H9 (cell line): ENCODE results near the gene SPX. TPM values are rescaled to one million over a fixed set of nuclear protein-coding genes. Genes with fewer than 3 reads are reported as not detected.
A peak's percentile ranks its signal among the peaks of the same experiment; 100 is the strongest.

Experiments
- DNase-seq: peaks from one replicate; pipeline ENCODE4 v3.0.0-alpha.2; 2017
- H2AFZ ChIP-seq: one replicate; pipeline ENCODE4 v1.6.1; 2013; ENCODE audit warnings: mild to moderate bottlenecking, low read length, control low read depth, moderate library complexity
- H2AK5ac ChIP-seq: 2 replicates; pipeline ENCODE4 v1.6.1; 2013; ENCODE audit warnings: low read length, control low read depth, mixed read lengths; ENCODE audit not compliant: insufficient read length
- H2BK120ac ChIP-seq: one replicate; pipeline ENCODE4 v1.6.1; 2013; ENCODE audit warnings: low read depth, mild to moderate bottlenecking, low read length, control low read depth, inconsistent platforms; ENCODE audit not compliant: poor library complexity, severe bottlenecking
- H2BK12ac ChIP-seq: 2 replicates; pipeline ENCODE4 v1.6.1; 2013; ENCODE audit warnings: low read length, control low read depth, mixed read lengths, low read depth; ENCODE audit not compliant: insufficient read length
- H2BK15ac ChIP-seq: 2 replicates; pipeline ENCODE4 v1.6.1; 2013; ENCODE audit warnings: low read depth, low read length, control low read depth
- H2BK20ac ChIP-seq: one replicate; pipeline ENCODE4 v1.6.1; 2013; ENCODE audit warnings: low read depth, mild to moderate bottlenecking, low read length, control low read depth, inconsistent platforms; ENCODE audit not compliant: poor library complexity, severe bottlenecking
- H2BK5ac ChIP-seq: 2 replicates; pipeline ENCODE4 v1.6.1; 2013; ENCODE audit warnings: low read length, control low read depth, mixed read lengths; ENCODE audit not compliant: insufficient read length
- H3K14ac ChIP-seq: 2 replicates; pipeline ENCODE4 v1.6.1; 2013; ENCODE audit warnings: low read length, control low read depth; ENCODE audit not compliant: insufficient read depth
- H3K18ac ChIP-seq: 2 replicates; pipeline ENCODE4 v1.6.1; 2013; ENCODE audit warnings: low read depth, mild to moderate bottlenecking, mixed read lengths, low read length, control low read depth; ENCODE audit not compliant: insufficient read length
- H3K23ac ChIP-seq: 2 replicates; pipeline ENCODE4 v1.6.1; 2013; ENCODE audit warnings: low read length, control low read depth, mixed read lengths, low read depth; ENCODE audit not compliant: insufficient read length
- H3K23me2 ChIP-seq: 2 replicates; pipeline ENCODE4 v1.6.1; 2013; ENCODE audit warnings: low read depth, mild to moderate bottlenecking, mixed read lengths, low read length, control low read depth; ENCODE audit not compliant: insufficient read length, poor library complexity, severe bottlenecking
- H3K27ac ChIP-seq: 2 replicates; pipeline ENCODE4 v1.5.1; 2013; ENCODE audit warnings: low read length, control low read depth, mixed read lengths, low read depth; ENCODE audit not compliant: insufficient read length
- H3K27me3 ChIP-seq: 2 replicates; pipeline ENCODE4 v1.6.1; 2013; ENCODE audit warnings: low read length, control low read depth, inconsistent platforms; ENCODE audit not compliant: insufficient read depth
- H3K4ac ChIP-seq: 2 replicates; pipeline ENCODE4 v1.6.1; 2013; ENCODE audit warnings: low read depth, mild to moderate bottlenecking, control low read depth, inconsistent platforms, low read length, moderate library complexity
- H3K4me1 ChIP-seq: 2 replicates; pipeline ENCODE4 v1.6.1; 2013; ENCODE audit warnings: low read length, control low read depth, inconsistent platforms; ENCODE audit not compliant: insufficient read depth
- H3K4me2 ChIP-seq: 2 replicates; pipeline ENCODE4 v1.6.1; 2013; ENCODE audit warnings: low read length, control low read depth, mixed read lengths; ENCODE audit not compliant: insufficient read length, insufficient read depth
- H3K56ac ChIP-seq: 2 replicates; pipeline ENCODE4 v1.6.1; 2013; ENCODE audit warnings: low read depth, mild to moderate bottlenecking, mixed read lengths, low read length, control low read depth; ENCODE audit not compliant: insufficient read length
- H3K79me1 ChIP-seq: 2 replicates; pipeline ENCODE4 v1.6.1; 2013; ENCODE audit warnings: low read depth, mild to moderate bottlenecking, moderate library complexity, low read length, control low read depth, inconsistent platforms; ENCODE audit not compliant: insufficient read depth, poor library complexity, severe bottlenecking
- H3K79me2 ChIP-seq: 2 replicates; pipeline ENCODE4 v1.6.1; 2013; ENCODE audit warnings: low read length, control low read depth, inconsistent platforms; ENCODE audit not compliant: insufficient read depth
- H3K9ac ChIP-seq: 2 replicates; pipeline ENCODE4 v1.6.1; 2013; ENCODE audit warnings: low read length, control low read depth, mixed read lengths; ENCODE audit not compliant: insufficient read length; ENCODE audit errors: extremely low read depth
- H3K9me3 ChIP-seq: one replicate; pipeline ENCODE4 v1.6.1; 2013; ENCODE audit warnings: low read depth, low read length, inconsistent platforms; ENCODE audit not compliant: control insufficient read depth
- H3T11ph ChIP-seq: one replicate; pipeline ENCODE4 v1.6.1; 2013; ENCODE audit warnings: mild to moderate bottlenecking, low read length, control low read depth, inconsistent platforms
- H4K20me1 ChIP-seq: one replicate; pipeline ENCODE4 v1.6.1; 2013; ENCODE audit not compliant: control insufficient read depth, insufficient read length, insufficient read depth
- H4K5ac ChIP-seq: 2 replicates; pipeline ENCODE4 v1.6.1; 2013; ENCODE audit warnings: low read depth, mild to moderate bottlenecking, mixed read lengths, low read length, control low read depth; ENCODE audit not compliant: insufficient read length
- H4K8ac ChIP-seq: replicated peaks from 2 replicates; pipeline ENCODE4 v1.6.1; 2013; ENCODE audit warnings: low read length, control low read depth, mixed read lengths, low read depth; ENCODE audit not compliant: insufficient read length
- H4K91ac ChIP-seq: 2 replicates; pipeline ENCODE4 v1.6.1; 2013; ENCODE audit warnings: low read depth, mild to moderate bottlenecking, moderate library complexity, mixed read lengths, low read length, control low read depth; ENCODE audit not compliant: insufficient read length
- H3K27ac Mint-ChIP-seq, 3 experiments: 2 replicates in 2 of 3; 3 replicates in 1 of 3; pipeline ENCODE4 v1.8.0; 2020 to 2021; ENCODE audit warnings: mixed read lengths in 3 of 3, mild to moderate bottlenecking in 1 of 3, moderate library complexity in 1 of 3
- H3K27me3 Mint-ChIP-seq: 2 replicates; pipeline ENCODE4 v1.8.0; 2021; ENCODE audit warnings: low read depth, mild to moderate bottlenecking, moderate library complexity, mixed read lengths
- H3K36me3 Mint-ChIP-seq, 3 experiments: 2 replicates in 2 of 3; 3 replicates in 1 of 3; pipeline ENCODE4 v1.8.0; 2020 to 2021; ENCODE audit warnings: low read depth in 3 of 3, mixed read lengths in 3 of 3; ENCODE audit not compliant: insufficient read depth in 1 of 3
- H3K4me1 Mint-ChIP-seq, 2 experiments: 2 replicates each; pipeline ENCODE4 v1.8.0; 2020; ENCODE audit warnings: mixed read lengths in 2 of 2
- H3K4me3 Mint-ChIP-seq, 2 experiments: 2 replicates in 1 of 2; 3 replicates in 1 of 2; pipeline ENCODE4 v1.8.0; 2020 to 2021; ENCODE audit warnings: mild to moderate bottlenecking in 2 of 2, mixed read lengths in 2 of 2, moderate library complexity in 1 of 2
- H3K9me3 Mint-ChIP-seq, 2 experiments: 2 replicates in 1 of 2; 3 replicates in 1 of 2; pipeline ENCODE4 v1.8.0; 2020; ENCODE audit warnings: mild to moderate bottlenecking in 2 of 2, mixed read lengths in 2 of 2, moderate library complexity in 1 of 2
- WGBS: extraction: QIAGEN DNeasy Blood & Tissue Kit; methylation state at CpG from one replicate; pipeline ENCODE4 v1.1.7; 2013; ENCODE audit warnings: missing lambda C conversion rate, low lambda C conversion rate, mixed read lengths; ENCODE audit not compliant: insufficient read length; ENCODE audit errors: extremely low coverage; 5-methylcytosine and 5-hydroxymethylcytosine counted together
- total RNA-seq: library from RNA; stranded (reverse); gene quantifications from 2 replicates; pipeline ENCODE4 v1.2.1, GENCODE V29; 2021
- TF ChIP-seq, protein P1 (sequence below): fragments of 200-600 bp; sonication (generic); conservative IDR thresholded peaks from 3 replicates; pipeline ENCODE4 v1.8.0; 2021; ENCODE audit warnings: antibody characterized with exemption, mild to moderate bottlenecking

SPX gene
- total RNA-seq, 1 experiment from 2014 or later: 0.35 TPM

DNA sequence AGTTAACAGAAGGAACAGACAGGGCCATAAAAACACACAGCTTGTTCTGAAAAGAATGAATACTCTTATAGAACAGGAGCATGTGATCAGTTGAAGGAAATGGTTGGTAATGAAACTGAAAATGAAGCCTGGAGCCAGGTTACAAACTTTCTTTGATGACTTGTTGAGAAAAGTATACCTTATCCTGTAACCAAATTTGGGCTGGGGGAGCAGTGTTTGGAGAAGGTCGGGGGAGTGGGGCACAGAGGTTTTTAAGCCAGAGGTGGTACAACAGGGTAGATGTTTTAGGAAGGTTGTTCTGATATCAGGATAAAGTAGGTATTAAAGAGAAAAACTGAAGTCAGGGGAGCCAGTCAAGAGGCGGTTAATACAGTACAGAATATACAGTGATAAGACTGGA is 16.3 kb upstream of the SPX start:
- Histone ChIP-seq H4K5ac (no peak overlapping the region), H4K91ac (no peak overlapping the region), H2AK5ac (no peak overlapping the region), H3K18ac (no peak overlapping the region), H3K23ac (no peak overlapping the region), H2BK12ac (no peak overlapping the region), H3K4me1 (no peaks in the 10 kb centered on the region), H3T11ph (no peak overlapping the region), H3K4ac (no peak overlapping the region), H3K79me1 (no peaks in the 10 kb centered on the region), H3K27ac (no peak overlapping the region), H3K79me2 (no peaks in the 10 kb centered on the region), H3K4me2 (no peak overlapping the region), H2BK5ac (no peak overlapping the region), H3K9ac (no peak overlapping the region), H3K56ac (no peak overlapping the region), H4K20me1 (no peaks in the 10 kb centered on the region), H2BK20ac (no peak overlapping the region), H3K27me3 (no peaks in the 10 kb centered on the region), H2AFZ (no peak overlapping the region), H4K8ac (no peak overlapping the region), H3K23me2 (no peaks in the 10 kb centered on the region), H3K9me3 (no peaks in the 10 kb centered on the region), H2BK15ac (no peak overlapping the region), H3K14ac (no peak overlapping the region), H2BK120ac (no peak overlapping the region)
- Mint-ChIP-seq H3K27ac (peak overlapping the region in 1 of 3 experiments; percentile 8; a peak in 1 of 7 replicates), H3K27me3 (no peaks in the 10 kb centered on the region), H3K9me3 (no peaks in the 10 kb centered on the region), H3K36me3 (peaks cover 2 to 29% (median 17%) of the 10 kb centered on the region in 3 experiments; a peak in 5 of 7 replicates), H3K4me1 (no peaks in the 10 kb centered on the region), H3K4me3 (no peak overlapping the region)
- no CpG with 5 or more reads among the region's 2 CpGs for WGBS
- DNase-seq: no peak
- TF ChIP-seq, protein P1, sequence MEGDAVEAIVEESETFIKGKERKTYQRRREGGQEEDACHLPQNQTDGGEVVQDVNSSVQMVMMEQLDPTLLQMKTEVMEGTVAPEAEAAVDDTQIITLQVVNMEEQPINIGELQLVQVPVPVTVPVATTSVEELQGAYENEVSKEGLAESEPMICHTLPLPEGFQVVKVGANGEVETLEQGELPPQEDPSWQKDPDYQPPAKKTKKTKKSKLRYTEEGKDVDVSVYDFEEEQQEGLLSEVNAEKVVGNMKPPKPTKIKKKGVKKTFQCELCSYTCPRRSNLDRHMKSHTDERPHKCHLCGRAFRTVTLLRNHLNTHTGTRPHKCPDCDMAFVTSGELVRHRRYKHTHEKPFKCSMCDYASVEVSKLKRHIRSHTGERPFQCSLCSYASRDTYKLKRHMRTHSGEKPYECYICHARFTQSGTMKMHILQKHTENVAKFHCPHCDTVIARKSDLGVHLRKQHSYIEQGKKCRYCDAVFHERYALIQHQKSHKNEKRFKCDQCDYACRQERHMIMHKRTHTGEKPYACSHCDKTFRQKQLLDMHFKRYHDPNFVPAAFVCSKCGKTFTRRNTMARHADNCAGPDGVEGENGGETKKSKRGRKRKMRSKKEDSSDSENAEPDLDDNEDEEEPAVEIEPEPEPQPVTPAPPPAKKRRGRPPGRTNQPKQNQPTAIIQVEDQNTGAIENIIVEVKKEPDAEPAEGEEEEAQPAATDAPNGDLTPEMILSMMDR: no peak
